ENCODE results near the gene PGM2L1.

DNA sequence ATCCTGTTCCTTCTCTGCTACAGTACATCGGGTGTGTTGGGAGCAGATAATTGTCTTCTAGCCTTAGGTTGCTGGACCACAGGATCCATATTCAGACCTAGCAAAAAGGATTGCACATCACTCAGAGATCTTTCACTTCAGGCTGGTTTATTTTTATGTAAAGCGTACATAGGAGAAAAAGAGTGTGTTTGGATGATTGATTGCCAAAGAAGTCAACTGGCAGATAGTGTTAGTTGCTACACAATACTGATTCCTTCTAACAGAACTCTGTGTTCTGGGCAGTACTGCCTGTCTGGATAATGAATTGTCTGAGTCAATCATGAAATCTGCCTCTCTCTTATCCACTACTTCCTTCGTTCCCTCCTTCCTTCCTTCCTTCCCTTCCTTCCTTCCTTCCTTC, 31.0 kb upstream of the PGM2L1 start:
- TF ChIP-seq CTCF (IDR thresholded peaks at IDR 0.05): no peak
- no peak for TF ChIP-seq EZH2 (IDR thresholded peaks at IDR 0.05; ENCODE audit: borderline replicate concordance, insufficient read depth, low read depth, low read length, poor library complexity, severe bottlenecking)

All from B cell (primary cell).